GM19324 (cell line): ENCODE results near the gene AMY2B.
"Not testable (repeated sequence)": the region's sequence is repeated elsewhere in the genome, so short reads cannot be mapped to it uniquely, and the experiment has no call there.

Experiments
- ATAC-seq: cut with Tn5 transposase; IDR thresholded peaks from one replicate; pipeline ENCODE4 v1.9.1; 2021; ENCODE audit warnings: mild to moderate bottlenecking, moderate library complexity; ENCODE audit not compliant: unreplicated experiment, low FRiP score

Gene AMY2B

GRCh38 chr1:103571289-103571688 is at the start of gene AMY2B:
Gene AMY2B (plus strand): TSS chr1:103571589. CDS start chr1:103571603, 14 bp downstream.
- not testable (repeated sequence) for ATAC-seq

DNA sequence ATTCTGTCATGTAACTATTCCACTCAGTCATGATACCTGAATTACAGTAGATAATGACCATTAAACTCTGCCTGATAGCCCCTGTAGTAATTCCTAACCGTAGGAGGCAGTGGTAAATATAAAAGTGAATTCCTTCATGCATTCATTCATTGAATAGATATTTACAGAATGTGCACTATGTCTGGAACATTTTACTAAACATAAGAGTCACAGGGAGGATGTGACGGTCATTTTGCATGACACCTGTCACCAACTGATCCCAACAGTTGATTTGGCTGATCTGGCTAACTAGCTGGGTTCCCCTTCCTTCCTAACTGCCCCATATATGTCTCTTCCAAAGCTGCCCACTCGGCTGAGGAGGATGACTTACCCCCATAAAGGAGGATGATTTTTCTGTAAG is 48.0 kb upstream of the AMY2B start:
- no peak for ATAC-seq

DNA sequence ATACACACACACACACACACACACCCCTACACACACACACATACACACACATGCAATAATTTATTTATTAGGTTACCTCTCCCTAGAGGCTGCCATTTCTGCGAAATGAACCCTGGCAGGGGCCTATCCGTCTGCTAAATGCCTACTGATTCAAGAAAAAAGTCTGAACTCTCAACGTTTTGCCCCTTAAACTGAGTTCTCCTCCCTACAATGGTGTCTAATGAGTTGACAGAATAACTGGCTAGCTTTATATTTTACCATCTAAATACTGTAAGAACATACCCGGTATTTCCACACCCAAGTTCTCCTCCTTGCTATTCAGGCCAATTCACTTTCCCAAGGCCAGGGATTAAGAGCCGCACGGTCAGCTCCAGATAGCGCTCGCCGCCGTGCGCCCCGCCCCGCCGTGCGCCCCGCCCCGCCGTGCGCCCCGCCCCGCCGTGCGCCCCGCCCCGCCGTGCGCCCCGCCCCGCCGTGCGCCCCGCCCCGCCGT is 46.2 kb upstream of the AMY2B start:
- ATAC-seq = peak; percentile 64

- ATAC-seq = peak; percentile 84
Observed at GRCh38 chr1:103525607-103526507, 45.5 kb upstream of the AMY2B start, which contains the start of gene RNPC3. Gene RNPC3 (plus strand): TSS chr1:103525699. CDS start chr1:103526071, 372 bp downstream.

DNA sequence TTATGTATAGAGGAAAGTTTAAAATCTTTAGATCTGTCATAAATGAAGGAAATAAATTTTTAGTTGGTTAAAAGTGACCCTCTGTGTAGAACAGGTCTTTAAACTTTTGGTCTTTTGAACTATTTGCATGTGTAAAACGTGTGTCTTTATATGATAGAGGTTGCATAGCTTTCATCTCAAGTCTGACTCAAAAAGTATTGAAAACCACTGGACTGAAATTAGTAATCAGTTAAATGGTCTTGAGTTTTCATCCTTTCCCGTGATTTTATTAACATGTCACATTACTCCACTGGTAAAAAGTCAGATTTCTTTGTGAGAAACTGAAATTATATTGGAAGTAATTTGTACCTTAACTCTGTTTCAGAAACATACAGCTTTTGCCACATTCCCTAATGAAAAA is 44.1 kb upstream of the AMY2B start:
- no peak for ATAC-seq

- ATAC-seq = no peak
Observed at GRCh38 chr1:103529746-103530145, 41.6 kb upstream of the AMY2B start.

GRCh38 chr1:103538226-103538625 is 33.2 kb upstream of the AMY2B start:
- no peak for ATAC-seq

DNA sequence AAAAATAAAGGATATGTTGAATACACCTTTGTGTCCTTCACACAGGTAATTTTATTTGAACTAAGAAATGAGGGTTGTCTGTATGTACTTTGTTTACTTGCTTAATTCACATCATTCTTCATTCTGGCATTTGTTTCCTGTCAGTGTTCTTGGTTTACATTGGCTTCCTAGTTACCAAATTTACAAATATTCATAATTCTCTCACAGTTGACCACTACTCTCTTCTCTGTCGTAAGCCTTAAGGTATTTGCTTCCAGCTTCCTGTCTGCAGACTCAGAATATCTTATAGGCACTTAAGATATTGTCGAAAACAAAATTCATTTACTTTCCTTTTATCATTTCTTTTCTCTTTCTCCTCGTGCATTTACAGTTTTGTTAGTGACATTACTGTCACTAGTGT is 30.0 kb upstream of the AMY2B start:
- ATAC-seq = no peak

DNA sequence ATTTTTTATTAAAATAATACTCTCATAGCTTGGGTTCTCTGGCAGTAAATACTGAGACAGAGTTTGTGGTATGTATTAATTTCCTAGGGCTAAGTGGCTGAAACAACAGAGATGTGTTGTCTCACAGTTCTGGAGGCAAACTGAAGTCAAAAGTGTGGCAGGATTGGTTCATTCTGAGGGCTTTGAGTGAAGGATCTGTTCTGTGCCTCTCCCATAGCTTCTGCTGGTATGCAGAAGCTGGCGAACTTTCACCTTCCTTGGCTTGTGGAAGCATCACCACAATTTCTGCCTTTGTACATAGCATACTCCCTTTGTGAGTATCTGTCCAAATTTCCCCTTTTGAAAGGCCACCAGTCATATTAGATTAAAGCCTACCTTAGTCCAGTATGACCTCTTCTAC is 24.9 kb upstream of the AMY2B start:
- ATAC-seq = no peak

DNA sequence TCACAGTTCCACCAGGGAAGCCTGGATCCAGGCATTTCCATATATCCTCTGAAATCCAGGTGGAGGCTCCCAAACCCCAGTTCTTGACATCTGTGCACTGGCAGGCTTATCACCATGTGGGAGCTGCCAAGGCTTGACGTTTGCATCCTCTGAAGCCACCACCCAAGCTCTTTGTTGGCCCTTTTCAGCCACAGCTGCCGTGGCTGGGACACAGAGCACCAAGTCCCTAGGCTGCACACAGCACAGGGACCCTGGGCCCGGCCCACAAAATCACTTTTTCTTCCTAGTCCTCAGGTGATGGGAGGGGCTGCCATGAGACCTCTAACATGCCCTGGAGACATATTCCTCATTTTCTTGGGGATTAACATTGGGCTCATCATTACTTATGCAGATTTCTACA is 23.5 kb upstream of the AMY2B start:
- no peak for ATAC-seq

DNA sequence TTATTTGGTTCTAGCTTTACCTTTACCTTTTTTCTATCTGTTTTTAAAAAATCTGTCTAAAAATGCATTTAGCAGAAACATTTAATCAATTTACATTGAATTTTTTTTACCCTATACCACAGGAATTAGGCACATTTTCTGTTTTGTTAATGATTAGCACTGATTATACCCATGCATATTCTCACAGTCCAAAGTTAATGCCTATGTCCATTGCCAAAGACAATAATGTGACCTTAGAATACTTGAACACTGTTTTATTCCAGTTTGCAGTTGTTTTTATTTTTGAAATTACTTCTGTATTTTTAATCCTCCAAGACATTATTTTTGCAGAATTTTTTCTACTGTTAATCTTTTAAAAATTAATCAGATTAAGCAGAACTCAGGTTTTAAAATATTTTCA is 11.0 kb upstream of the AMY2B start:
- ATAC-seq = no peak

- not testable (repeated sequence) for ATAC-seq
Observed at GRCh38 chr1:103561124-103561523, 10.3 kb upstream of the AMY2B start.

DNA sequence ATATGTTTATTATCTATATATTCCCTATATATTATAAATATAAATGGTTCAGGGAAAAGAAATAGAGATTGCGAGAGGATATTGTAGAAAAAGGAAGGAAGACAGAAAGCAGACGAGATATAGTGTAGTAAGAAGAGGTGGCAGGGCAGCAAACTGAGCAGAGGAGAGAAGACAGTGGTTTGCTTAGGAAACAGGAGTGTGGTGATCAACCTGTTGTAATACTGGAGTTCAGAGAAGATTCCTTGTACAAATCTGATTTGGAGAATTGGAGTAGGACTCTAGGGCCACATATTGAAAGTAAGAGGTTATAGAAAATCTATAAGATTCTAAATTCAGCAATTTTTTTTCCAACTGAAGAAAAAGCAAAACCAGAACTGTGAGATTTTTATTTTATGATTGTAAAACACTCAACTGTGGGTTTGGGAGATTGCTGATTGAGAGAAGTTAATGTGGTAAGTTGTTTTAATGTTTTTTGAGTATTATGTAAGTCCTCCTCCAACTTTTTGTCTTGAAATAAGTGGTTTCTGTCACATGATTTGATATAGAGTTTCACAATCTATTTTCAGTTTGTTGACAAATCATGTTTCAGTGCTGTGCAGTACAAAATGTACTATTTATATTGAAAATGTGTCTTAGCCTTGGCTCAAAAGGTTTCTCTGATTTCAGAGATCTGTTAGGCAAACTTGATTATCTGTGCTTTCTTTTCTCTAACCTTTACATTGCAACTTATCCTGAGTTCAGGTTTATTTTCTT is 9.6 kb upstream of the AMY2B start:
- ATAC-seq = peak; percentile 85

- ATAC-seq = no peak
Observed at GRCh38 chr1:103563056-103563455, 8.3 kb upstream of the AMY2B start.

GRCh38 chr1:103569493-103569892 is 1.9 kb upstream of the AMY2B start:
- ATAC-seq = no peak

DNA sequence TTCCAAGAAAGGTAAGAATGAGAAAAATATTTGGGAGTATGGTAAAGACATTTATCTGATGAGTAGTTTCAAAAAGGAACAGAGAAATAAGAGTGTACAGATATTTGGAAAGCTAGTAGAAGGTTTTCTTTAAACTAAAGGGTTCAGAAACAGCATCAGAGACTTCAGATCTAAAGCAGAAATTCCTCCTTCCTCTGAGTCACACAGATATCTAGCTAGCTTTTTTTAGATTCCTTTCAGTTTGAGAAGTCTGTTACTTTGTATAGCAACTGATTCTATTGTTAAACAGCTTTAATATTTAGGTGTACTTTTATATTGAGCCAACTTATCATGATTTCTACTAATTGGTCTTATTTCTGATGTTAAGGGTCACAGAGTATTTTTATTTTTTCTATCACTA is 4.7 kb downstream of the AMY2B start:
- ATAC-seq = no peak

DNA sequence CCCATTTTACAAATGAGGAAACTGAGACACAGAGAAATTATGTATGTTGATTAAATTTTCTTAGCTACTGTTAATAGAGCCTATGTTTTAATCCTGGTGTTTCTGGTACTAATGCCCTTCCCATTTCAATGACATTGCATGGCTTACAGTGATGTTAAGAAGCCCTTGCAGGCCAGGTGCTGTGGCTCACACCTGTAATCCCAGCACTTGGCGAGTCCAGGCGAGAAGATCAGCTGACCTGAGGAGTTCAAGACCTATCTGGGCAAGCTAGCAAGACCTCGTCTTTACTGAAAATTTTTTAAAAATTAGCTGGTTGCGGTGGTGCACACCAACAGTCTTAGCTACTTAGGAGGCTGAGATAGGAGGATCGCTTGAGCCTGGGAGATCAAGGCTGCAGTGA is 5.4 kb downstream of the AMY2B start:
- not testable (repeated sequence) for ATAC-seq

DNA sequence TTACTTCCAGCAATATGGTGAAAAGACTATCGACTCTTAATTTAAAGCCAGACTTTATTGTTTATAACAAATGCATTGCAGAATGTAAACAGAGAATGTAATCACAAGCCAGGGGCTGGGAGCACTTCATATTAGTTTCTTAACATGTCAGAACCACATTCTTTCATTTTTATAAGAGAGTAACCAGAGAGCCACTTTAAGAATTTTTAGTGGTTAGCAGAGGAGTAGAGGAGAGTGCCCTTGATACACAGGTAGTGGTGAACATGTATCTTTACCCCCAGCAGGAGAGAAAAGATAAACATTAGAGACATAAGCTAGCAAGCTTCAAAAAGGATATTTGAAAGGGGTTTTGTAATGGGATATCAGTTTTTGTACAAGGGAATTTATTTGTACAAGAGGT is 11.1 kb downstream of the AMY2B start:
- ATAC-seq = no peak

- no peak for ATAC-seq
Observed at GRCh38 chr1:103583887-103584286, 12.5 kb downstream of the AMY2B start.

DNA sequence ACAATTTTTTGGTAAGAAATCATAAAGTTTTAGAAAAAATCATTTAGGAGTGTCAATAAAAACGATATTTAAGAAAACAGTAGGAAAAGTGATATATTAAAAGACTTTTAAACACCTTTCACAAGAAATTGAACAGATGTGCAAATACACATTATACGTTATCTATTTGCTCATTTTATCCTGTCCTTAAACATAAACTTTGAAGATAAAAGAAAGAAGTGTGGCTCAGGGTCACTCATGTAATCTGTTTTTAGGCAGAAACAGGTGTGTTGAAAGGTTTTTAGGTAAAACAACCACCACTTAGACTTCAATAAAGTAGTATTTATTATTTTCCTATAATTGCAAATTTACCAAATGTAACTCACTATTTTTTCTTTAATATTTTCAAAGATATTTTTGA is 13.1 kb downstream of the AMY2B start:
- ATAC-seq = no peak

DNA sequence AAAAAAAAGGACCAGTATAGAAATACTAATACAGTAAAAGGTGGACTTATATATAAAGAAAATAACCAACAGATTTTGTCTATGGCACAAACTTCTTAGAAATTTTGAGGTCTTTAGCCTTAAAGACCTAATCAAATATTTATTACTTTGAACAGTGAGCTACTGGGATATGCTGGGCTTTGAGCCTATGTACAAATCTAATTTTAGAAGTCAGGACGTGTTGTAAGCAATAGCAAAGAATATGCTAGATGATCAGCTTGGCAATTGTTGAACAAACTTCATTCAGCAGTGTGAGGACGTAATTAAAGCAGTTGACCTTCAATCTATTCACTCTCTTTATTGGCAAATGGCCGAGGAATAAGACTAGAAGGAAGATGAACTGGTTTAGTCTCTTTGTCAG is 31.4 kb downstream of the AMY2B start:
- ATAC-seq = not testable (repeated sequence)
